ENCODE measurements around the gene VPS26C.
A peak's percentile ranks its signal among the peaks of the same experiment; 100 is the strongest.
"Not testable (repeated sequence)": the region's sequence is repeated elsewhere in the genome, so short reads cannot be mapped to it uniquely, and the experiment has no call there.

The VPS26C gene

DNA sequence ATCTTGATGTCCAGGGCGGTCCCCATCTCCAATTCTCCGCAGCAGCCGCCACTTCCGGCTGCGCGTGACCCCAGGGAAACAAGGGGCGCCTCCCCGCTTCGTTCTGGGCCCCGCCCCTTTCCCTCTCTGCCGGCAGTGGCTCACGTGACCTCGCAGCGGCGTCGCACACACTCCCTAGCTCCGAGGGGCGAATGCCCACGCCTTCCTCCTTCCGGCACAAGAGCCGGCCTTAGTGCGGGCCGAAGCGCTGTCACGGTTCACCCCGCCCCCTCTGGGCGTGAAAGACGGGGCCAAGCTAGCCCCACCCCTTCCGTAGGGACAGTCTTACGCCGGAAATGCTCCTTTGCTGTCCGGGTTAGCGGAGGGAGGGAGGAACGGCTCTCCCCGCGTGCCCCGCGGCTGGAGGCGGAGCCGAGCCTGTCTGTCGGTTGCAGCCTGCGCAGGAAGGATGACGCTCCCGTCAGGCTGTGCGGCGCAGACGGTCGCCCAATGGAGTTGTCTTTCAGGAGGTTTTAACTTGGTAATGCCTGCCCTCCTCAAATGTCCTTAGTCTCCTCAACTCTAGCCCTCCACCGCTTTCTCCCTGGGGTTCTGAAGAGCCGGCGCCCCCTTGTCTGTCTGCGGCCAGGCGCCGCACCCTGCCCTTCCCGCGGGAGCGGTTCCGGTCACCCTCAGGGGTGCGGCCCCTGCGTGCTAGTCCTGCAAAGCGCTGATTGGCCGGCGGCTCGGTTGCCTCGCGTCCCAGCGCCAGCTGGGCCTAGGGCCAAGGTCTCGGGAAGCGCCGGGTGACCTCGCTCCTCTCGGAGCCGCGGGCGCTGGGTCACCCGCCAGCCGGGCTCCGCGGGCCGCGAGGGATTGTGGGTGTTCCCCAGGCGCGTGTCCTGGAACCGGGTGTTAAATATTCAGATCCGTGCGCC, at the start of gene VPS26C:
Gene VPS26C (minus strand): TSS at position 66 of the 917 bp plus-strand sequence. CDS start 40 bp downstream, at position 26.
- no peaks in the 10 kb centered on the region for H3K27me3 Mint-ChIP-seq
- peaks cover 20% of the 10 kb centered on the region for H3K36me3 Mint-ChIP-seq (ENCODE audit: low read depth)
- intact Hi-C loops (cut with micrococcal nuclease): loop anchor here (1.0 to 10.0 kb wide), 4 partner anchors 47 to 295 kb away; partner anchors contain the start of gene DYRK1A
- H3K27ac Mint-ChIP-seq: peak within 1 kb of the TSS; percentile 99
- H3K4me3 Mint-ChIP-seq: peak within 1 kb of the TSS; percentile 88
- peaks cover 19% of the 10 kb centered on the region for H3K4me1 Mint-ChIP-seq (ENCODE audit: low read depth)
- H3K9me3 Mint-ChIP-seq: peaks cover 9% of the 10 kb centered on the region

DNA sequence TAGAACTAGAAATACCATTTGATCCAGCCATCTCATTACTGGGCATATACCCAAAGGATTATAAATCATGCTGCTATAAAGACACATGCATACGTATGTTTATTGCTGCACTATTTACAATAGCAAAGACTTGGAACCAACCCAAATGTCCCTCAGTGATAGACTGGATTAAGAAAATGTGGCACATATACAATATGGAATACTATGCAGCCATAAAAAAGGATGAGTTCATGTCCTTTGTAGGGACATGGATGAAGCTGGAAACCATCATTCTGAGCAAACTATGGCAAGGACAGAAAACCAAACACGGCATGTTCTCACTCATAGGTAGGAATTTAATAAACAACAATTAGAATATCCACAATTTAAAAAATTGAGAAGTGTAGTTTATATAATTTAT, 48.9 kb upstream of the VPS26C start:
- H3K36me3 Mint-ChIP-seq (ENCODE audit: low read depth); H3K27me3 Mint-ChIP-seq; intact Hi-C loops (cut with micrococcal nuclease); H3K4me3 Mint-ChIP-seq; H3K4me1 Mint-ChIP-seq (ENCODE audit: low read depth); H3K27ac Mint-ChIP-seq: not testable (repeated sequence)
- H3K9me3 Mint-ChIP-seq: peaks cover 22% of the 10 kb centered on the region

DNA sequence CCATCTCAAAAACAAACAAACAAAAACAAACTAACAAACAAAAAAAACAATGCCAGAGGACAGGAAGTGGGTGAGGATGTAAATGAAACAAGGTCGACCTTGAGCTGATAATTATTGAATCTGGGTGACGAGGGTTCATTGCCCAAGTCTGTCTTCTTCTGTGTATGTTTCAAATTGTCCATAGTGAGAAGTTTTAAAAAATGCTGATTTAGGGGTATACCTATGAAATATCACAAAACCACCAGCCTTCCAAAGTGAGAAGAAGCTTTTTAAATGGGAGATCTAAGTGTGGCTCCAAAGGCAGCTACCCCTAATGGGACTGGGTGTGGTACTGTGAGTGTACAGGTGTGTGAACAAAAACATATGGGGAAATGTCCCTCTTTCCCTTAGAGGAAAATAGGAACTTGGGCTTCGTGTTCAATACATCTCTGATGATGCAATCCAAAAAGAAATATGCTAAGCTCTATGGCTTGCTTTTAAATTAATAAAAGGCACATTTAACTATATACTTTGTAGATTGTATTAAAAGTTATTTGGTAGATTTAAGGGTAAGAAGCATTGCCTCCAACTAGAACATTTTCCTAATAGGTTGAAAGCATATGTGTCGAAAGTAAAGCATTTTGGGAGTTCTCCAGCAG, 33.1 kb upstream of the VPS26C start:
- no peak overlapping the region for H3K27ac Mint-ChIP-seq

DNA sequence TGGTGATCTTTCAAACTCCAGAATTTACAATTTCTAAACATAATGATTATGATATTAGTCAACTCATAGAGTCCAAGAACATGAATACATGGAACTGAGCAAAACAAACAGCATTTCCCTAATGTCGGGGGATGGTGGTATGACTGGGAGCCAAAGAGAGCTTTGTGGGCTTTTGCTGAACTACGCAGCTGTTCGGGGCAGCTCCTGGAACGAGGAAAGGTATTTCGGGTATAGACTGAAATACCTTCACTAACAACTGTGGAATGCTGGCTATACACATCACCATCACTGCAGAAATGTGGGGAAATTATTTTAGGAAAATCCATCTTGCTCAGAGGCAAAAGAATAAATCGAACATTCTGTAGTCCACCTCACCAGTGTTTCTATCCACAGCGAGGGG, 30.2 kb upstream of the VPS26C start:
- no peak overlapping the region for H3K27ac Mint-ChIP-seq
- H3K9me3 Mint-ChIP-seq: no peaks in the 10 kb centered on the region
- H3K4me3 Mint-ChIP-seq: no peak overlapping the region
- no peaks in the 10 kb centered on the region for H3K4me1 Mint-ChIP-seq (ENCODE audit: low read depth)
- H3K27me3 Mint-ChIP-seq: no peaks in the 10 kb centered on the region
- intact Hi-C loops (cut with micrococcal nuclease): no loop called here
- H3K36me3 Mint-ChIP-seq (ENCODE audit: low read depth): no peaks in the 10 kb centered on the region

More for the DNA sequence above, 33.1 kb upstream of the VPS26C start:
- Mint-ChIP-seq H3K36me3 (ENCODE audit: low read depth) (no peaks in the 10 kb centered on the region), H3K4me3 (no peak overlapping the region), H3K9me3 (no peaks in the 10 kb centered on the region), H3K4me1 (ENCODE audit: low read depth) (no peaks in the 10 kb centered on the region), H3K27me3 (no peaks in the 10 kb centered on the region)
- intact Hi-C loops (cut with micrococcal nuclease): no loop called here

DNA sequence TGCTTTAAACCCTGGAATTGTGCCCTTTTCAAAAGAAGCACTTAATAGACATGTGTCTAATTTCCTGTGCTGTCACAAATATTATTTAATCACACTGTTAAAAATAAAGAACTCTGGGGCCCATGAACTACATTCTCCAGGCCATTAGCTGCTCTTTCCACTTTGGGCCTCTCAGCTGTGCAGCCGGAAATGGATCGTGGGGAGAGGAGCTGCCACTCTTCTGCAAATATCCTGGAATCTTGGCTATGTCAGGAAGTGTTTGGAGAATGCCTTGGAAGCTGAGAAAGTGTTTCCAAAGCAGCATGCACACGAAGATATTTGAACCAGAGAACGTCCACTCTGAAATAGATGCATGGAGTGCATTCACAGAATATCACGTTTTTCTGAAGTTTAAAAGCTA, 27.5 kb upstream of the VPS26C start:
- H3K9me3 Mint-ChIP-seq: no peaks in the 10 kb centered on the region
- intact Hi-C loops (cut with micrococcal nuclease): no loop called here
- H3K4me1 Mint-ChIP-seq (ENCODE audit: low read depth): no peaks in the 10 kb centered on the region
- no peaks in the 10 kb centered on the region for H3K27me3 Mint-ChIP-seq
- H3K4me3 Mint-ChIP-seq: no peak overlapping the region
- H3K27ac Mint-ChIP-seq: no peak overlapping the region
- no peaks in the 10 kb centered on the region for H3K36me3 Mint-ChIP-seq (ENCODE audit: low read depth)

DNA sequence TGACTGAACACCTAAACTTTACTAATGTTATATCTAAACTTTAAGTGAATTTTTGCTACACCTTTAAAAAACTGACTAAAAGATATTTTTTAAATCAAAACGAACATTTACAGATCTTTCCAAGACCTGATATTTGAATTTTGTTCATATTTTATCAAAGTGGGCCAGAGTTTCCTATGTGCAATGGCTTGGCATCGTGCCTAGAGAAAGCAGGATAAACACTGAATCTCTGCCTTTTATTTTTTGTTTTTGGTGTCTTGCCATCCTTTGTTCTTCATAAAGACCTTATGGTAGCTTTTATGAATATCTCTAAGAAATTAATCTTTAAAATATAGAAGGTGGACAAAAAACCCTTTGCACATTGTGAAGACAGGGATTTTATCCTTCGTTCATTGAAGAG, 25.8 kb upstream of the VPS26C start:
- H3K27ac Mint-ChIP-seq: no peak overlapping the region
- H3K27me3 Mint-ChIP-seq: no peaks in the 10 kb centered on the region
- H3K36me3 Mint-ChIP-seq (ENCODE audit: low read depth): no peaks in the 10 kb centered on the region
- no peak overlapping the region for H3K4me3 Mint-ChIP-seq
- no peaks in the 10 kb centered on the region for H3K9me3 Mint-ChIP-seq
- intact Hi-C loops (cut with micrococcal nuclease): no loop called here
- H3K4me1 Mint-ChIP-seq (ENCODE audit: low read depth): no peaks in the 10 kb centered on the region

DNA sequence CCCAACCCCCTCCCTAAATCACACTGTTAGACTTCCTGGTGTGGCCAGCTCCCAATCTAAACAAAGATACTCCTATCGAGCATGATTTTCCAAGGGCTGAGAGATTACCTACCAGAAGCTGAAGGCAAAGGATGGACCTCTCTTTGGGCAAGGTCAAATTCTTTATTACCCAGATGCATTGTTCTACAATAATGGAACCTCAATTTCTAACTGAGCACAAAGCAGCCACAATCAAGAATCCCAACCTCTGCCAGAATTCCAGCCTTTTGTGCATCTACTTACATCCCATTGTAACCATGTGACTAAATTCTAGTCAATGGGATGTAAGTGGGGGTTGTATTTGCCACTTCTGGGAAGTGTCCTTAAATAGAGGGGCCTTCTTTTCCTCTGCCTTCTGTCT, 24.9 kb upstream of the VPS26C start:
- intact Hi-C loops (cut with micrococcal nuclease): no loop called here

DNA sequence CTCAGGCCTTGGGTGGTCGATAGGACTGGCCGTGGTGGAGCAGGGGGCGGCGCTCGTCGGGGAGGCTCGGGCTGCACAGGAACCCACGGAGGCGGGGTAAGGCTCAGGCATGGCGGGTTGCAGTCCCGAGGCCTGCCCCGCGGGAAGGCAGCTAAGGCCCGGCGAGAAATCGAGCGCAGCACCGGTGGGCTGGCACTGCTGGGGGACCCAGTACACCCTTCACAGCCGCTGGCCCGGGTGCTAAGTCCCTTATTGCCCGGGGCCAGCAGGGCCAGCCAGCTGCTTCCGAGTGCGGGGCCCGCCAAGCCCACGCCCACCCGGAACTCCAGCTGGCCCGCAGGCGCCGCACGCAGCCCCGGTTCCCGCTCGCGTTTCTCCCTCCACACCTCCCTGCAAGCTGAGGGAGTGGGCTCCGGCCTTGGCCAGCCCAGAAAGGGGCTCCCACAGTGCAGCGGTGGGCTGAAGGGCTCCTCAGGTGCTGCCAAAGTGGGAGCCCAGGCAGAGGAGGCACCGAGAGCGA, 16.1 kb upstream of the VPS26C start:
- H3K27ac Mint-ChIP-seq; H3K36me3 Mint-ChIP-seq (ENCODE audit: low read depth); intact Hi-C loops (cut with micrococcal nuclease); H3K4me1 Mint-ChIP-seq (ENCODE audit: low read depth); H3K9me3 Mint-ChIP-seq; H3K27me3 Mint-ChIP-seq; H3K4me3 Mint-ChIP-seq: not testable (repeated sequence)

More for the DNA sequence above, 24.9 kb upstream of the VPS26C start:
- no peak overlapping the region for H3K4me3 Mint-ChIP-seq
- H3K9me3 Mint-ChIP-seq: no peaks in the 10 kb centered on the region
- H3K4me1 Mint-ChIP-seq (ENCODE audit: low read depth): no peaks in the 10 kb centered on the region
- no peaks in the 10 kb centered on the region for H3K36me3 Mint-ChIP-seq (ENCODE audit: low read depth)
- H3K27me3 Mint-ChIP-seq: no peaks in the 10 kb centered on the region
- no peak overlapping the region for H3K27ac Mint-ChIP-seq

DNA sequence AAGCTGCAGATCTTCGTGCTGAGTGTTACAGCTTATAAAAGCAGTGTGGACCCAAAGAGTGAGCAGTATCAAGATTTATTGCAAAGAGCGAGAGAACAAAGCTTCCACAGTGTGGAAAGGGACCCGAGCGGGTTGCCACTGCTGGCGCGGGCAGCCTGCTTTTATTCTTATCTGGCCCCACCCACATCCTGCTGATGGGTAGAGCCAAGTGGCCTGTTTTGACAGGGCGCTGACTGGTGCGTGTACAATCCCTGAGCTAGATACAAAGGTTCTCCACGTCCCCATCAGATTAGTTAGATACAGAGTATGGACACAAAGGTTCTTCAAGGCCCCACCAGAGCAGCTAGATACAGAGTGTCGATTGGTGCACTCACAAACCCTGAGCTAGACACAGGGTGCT, 15.5 kb upstream of the VPS26C start:
- H3K27ac Mint-ChIP-seq; H3K9me3 Mint-ChIP-seq; intact Hi-C loops (cut with micrococcal nuclease); H3K27me3 Mint-ChIP-seq; H3K36me3 Mint-ChIP-seq (ENCODE audit: low read depth); H3K4me1 Mint-ChIP-seq (ENCODE audit: low read depth): not testable (repeated sequence)
- peak overlapping the region; percentile 41 for H3K4me3 Mint-ChIP-seq

DNA sequence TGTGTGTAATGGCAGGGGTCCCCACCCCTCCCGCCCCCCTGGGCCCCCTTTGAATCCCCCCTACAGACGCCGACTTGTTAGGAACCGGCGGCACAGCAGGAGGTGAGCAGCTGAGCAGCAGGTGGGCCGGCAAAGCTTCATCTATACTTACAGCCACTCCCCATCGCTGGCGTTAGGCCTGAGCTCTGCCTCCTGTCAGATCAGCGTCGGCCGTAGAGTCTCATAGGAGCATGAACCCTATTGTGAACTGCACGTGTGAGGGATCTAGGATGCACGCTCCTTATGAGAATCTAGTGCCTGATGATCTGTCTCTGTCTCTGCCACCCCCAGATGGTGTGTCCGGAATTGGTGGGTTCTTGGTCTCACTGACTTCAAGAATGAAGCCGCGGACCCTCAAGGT, 14.9 kb upstream of the VPS26C start:
- H3K36me3 Mint-ChIP-seq (ENCODE audit: low read depth): no peaks in the 10 kb centered on the region
- intact Hi-C loops (cut with micrococcal nuclease): no loop called here
- peak overlapping the region; percentile 41 for H3K4me3 Mint-ChIP-seq
- no peaks in the 10 kb centered on the region for H3K4me1 Mint-ChIP-seq (ENCODE audit: low read depth)
- H3K27ac Mint-ChIP-seq: no peak overlapping the region
- H3K27me3 Mint-ChIP-seq: peaks cover 4% of the 10 kb centered on the region
- H3K9me3 Mint-ChIP-seq: no peaks in the 10 kb centered on the region

DNA sequence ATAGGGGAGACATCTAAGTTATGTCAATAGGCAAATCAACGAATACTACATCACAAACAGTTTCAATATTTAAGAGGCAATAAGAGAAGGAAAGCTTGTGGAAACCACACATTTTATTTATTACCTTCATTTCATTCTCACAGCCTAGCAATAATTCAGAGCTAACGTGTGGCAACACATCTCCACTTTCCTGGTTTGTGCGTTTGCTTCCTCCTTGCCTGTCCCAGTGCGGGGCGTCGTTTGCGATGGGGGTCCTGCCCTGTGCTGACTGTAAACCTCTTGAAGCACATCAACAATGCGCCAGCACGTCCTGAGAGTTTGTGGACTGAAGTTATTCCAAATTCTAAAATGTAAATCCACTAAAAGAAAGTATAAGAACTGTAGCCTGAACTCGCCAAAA, 14.4 kb upstream of the VPS26C start:
- no peak overlapping the region for H3K27ac Mint-ChIP-seq

DNA sequence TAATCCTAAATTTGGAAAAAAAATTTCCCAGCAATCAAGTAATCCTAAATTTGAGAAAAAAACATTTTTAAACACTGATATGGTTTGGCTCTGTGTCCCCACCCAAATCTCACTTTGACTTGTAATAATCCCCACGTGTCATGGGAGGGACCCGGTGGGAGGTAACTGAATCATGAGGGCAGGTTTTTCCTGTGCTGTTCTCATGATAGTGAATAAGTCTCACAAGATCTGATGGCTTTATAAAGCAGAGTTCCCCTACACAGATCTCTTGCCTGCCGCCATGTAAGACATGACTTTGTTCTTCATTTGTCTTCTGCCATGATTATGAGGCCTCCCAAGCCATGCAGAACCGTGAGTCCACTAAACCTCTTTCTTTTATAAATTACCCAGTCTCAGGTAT, 12.1 kb upstream of the VPS26C start:
- H3K36me3 Mint-ChIP-seq (ENCODE audit: low read depth); H3K4me3 Mint-ChIP-seq; H3K9me3 Mint-ChIP-seq; H3K27ac Mint-ChIP-seq; intact Hi-C loops (cut with micrococcal nuclease); H3K27me3 Mint-ChIP-seq; H3K4me1 Mint-ChIP-seq (ENCODE audit: low read depth): not testable (repeated sequence)

More for the DNA sequence above, 14.4 kb upstream of the VPS26C start:
- Mint-ChIP-seq H3K4me3 (no peak overlapping the region), H3K4me1 (ENCODE audit: low read depth) (no peaks in the 10 kb centered on the region), H3K36me3 (ENCODE audit: low read depth) (no peaks in the 10 kb centered on the region), H3K9me3 (no peaks in the 10 kb centered on the region), H3K27me3 (peaks cover 4% of the 10 kb centered on the region)
- intact Hi-C loops (cut with micrococcal nuclease): no loop called here

DNA sequence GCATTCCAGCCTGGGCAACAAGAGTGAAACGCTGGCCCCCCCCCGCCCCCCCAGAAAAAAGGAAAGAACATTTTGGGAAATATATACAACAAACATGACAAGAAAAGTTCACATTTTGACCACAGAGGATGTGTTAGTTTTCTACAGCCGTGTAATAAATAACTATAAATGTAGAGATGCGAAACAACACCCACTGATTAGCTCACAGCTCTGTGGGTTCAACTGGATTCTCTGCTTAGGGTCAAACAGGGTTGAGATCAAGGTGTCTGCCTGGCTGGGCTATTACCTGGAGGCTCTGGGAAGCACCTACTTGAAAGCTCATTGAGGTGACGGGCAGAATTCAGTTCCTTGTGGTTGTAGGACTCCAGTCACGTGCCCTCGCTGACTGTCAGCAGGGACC, 11.1 kb upstream of the VPS26C start:
- Mint-ChIP-seq H3K4me1 (ENCODE audit: low read depth) (no peaks in the 10 kb centered on the region), H3K4me3 (no peak overlapping the region), H3K9me3 (no peaks in the 10 kb centered on the region), H3K27me3 (peaks cover 4% of the 10 kb centered on the region), H3K27ac (no peak overlapping the region), H3K36me3 (ENCODE audit: low read depth) (no peaks in the 10 kb centered on the region)
- intact Hi-C loops (cut with micrococcal nuclease): no loop called here

DNA sequence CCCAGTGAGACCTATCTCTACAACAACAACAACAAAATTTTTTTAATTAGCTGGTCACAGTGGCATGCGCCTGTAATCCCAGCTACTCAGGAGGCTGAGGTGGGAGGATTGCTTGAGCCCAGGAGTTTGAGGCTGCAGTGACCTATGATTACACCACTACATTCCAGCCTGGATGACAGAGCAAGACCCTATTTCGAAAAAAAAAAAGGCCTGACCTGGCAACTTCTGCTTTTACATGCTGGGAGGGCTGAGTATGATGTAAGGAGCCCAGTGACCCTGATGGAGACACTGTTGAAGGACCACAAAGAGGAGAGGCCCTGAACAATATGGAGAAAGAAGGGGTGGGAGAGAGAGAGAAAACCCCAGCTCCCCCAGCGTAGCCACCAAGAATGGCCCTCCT, 9.2 kb upstream of the VPS26C start:
- no peaks in the 10 kb centered on the region for H3K27me3 Mint-ChIP-seq
- no peaks in the 10 kb centered on the region for H3K36me3 Mint-ChIP-seq (ENCODE audit: low read depth)
- no peak overlapping the region for H3K4me3 Mint-ChIP-seq
- intact Hi-C loops (cut with micrococcal nuclease): no loop called here
- no peaks in the 10 kb centered on the region for H3K4me1 Mint-ChIP-seq (ENCODE audit: low read depth)
- H3K27ac Mint-ChIP-seq: no peak overlapping the region
- no peaks in the 10 kb centered on the region for H3K9me3 Mint-ChIP-seq
